H9 (cell line): ENCODE data around the gene SDHAF4. TPM values are rescaled to one million over a fixed set of nuclear protein-coding genes. Genes with fewer than 3 reads are reported as not detected.

ENCODE experiments used
- DNase-seq: peaks from one replicate; pipeline ENCODE4 v3.0.0-alpha.2; 2017
- H2AFZ ChIP-seq: one replicate; pipeline ENCODE4 v1.6.1; 2013; ENCODE audit warnings: mild to moderate bottlenecking, low read length, control low read depth, moderate library complexity
- H2AK5ac ChIP-seq: 2 replicates; pipeline ENCODE4 v1.6.1; 2013; ENCODE audit warnings: low read length, control low read depth, mixed read lengths; ENCODE audit not compliant: insufficient read length
- H2BK120ac ChIP-seq: one replicate; pipeline ENCODE4 v1.6.1; 2013; ENCODE audit warnings: low read depth, mild to moderate bottlenecking, low read length, control low read depth, inconsistent platforms; ENCODE audit not compliant: poor library complexity, severe bottlenecking
- H2BK12ac ChIP-seq: 2 replicates; pipeline ENCODE4 v1.6.1; 2013; ENCODE audit warnings: low read length, control low read depth, mixed read lengths, low read depth; ENCODE audit not compliant: insufficient read length
- H2BK15ac ChIP-seq: 2 replicates; pipeline ENCODE4 v1.6.1; 2013; ENCODE audit warnings: low read depth, low read length, control low read depth
- H2BK20ac ChIP-seq: one replicate; pipeline ENCODE4 v1.6.1; 2013; ENCODE audit warnings: low read depth, mild to moderate bottlenecking, low read length, control low read depth, inconsistent platforms; ENCODE audit not compliant: poor library complexity, severe bottlenecking
- H2BK5ac ChIP-seq: 2 replicates; pipeline ENCODE4 v1.6.1; 2013; ENCODE audit warnings: low read length, control low read depth, mixed read lengths; ENCODE audit not compliant: insufficient read length
- H3K14ac ChIP-seq: 2 replicates; pipeline ENCODE4 v1.6.1; 2013; ENCODE audit warnings: low read length, control low read depth; ENCODE audit not compliant: insufficient read depth
- H3K18ac ChIP-seq: 2 replicates; pipeline ENCODE4 v1.6.1; 2013; ENCODE audit warnings: low read depth, mild to moderate bottlenecking, mixed read lengths, low read length, control low read depth; ENCODE audit not compliant: insufficient read length
- H3K23ac ChIP-seq: 2 replicates; pipeline ENCODE4 v1.6.1; 2013; ENCODE audit warnings: low read length, control low read depth, mixed read lengths, low read depth; ENCODE audit not compliant: insufficient read length
- H3K23me2 ChIP-seq: 2 replicates; pipeline ENCODE4 v1.6.1; 2013; ENCODE audit warnings: low read depth, mild to moderate bottlenecking, mixed read lengths, low read length, control low read depth; ENCODE audit not compliant: insufficient read length, poor library complexity, severe bottlenecking
- H3K27ac ChIP-seq: 2 replicates; pipeline ENCODE4 v1.5.1; 2013; ENCODE audit warnings: low read length, control low read depth, mixed read lengths, low read depth; ENCODE audit not compliant: insufficient read length
- H3K27me3 ChIP-seq: 2 replicates; pipeline ENCODE4 v1.6.1; 2013; ENCODE audit warnings: low read length, control low read depth, inconsistent platforms; ENCODE audit not compliant: insufficient read depth
- H3K4ac ChIP-seq: 2 replicates; pipeline ENCODE4 v1.6.1; 2013; ENCODE audit warnings: low read depth, mild to moderate bottlenecking, control low read depth, inconsistent platforms, low read length, moderate library complexity
- H3K4me1 ChIP-seq: 2 replicates; pipeline ENCODE4 v1.6.1; 2013; ENCODE audit warnings: low read length, control low read depth, inconsistent platforms; ENCODE audit not compliant: insufficient read depth
- H3K4me2 ChIP-seq: 2 replicates; pipeline ENCODE4 v1.6.1; 2013; ENCODE audit warnings: low read length, control low read depth, mixed read lengths; ENCODE audit not compliant: insufficient read length, insufficient read depth
- H3K56ac ChIP-seq: 2 replicates; pipeline ENCODE4 v1.6.1; 2013; ENCODE audit warnings: low read depth, mild to moderate bottlenecking, mixed read lengths, low read length, control low read depth; ENCODE audit not compliant: insufficient read length
- H3K79me1 ChIP-seq: 2 replicates; pipeline ENCODE4 v1.6.1; 2013; ENCODE audit warnings: low read depth, mild to moderate bottlenecking, moderate library complexity, low read length, control low read depth, inconsistent platforms; ENCODE audit not compliant: insufficient read depth, poor library complexity, severe bottlenecking
- H3K79me2 ChIP-seq: 2 replicates; pipeline ENCODE4 v1.6.1; 2013; ENCODE audit warnings: low read length, control low read depth, inconsistent platforms; ENCODE audit not compliant: insufficient read depth
- H3K9ac ChIP-seq: 2 replicates; pipeline ENCODE4 v1.6.1; 2013; ENCODE audit warnings: low read length, control low read depth, mixed read lengths; ENCODE audit not compliant: insufficient read length; ENCODE audit errors: extremely low read depth
- H3K9me3 ChIP-seq: one replicate; pipeline ENCODE4 v1.6.1; 2013; ENCODE audit warnings: low read depth, low read length, inconsistent platforms; ENCODE audit not compliant: control insufficient read depth
- H3T11ph ChIP-seq: one replicate; pipeline ENCODE4 v1.6.1; 2013; ENCODE audit warnings: mild to moderate bottlenecking, low read length, control low read depth, inconsistent platforms
- H4K20me1 ChIP-seq: one replicate; pipeline ENCODE4 v1.6.1; 2013; ENCODE audit not compliant: control insufficient read depth, insufficient read length, insufficient read depth
- H4K5ac ChIP-seq: 2 replicates; pipeline ENCODE4 v1.6.1; 2013; ENCODE audit warnings: low read depth, mild to moderate bottlenecking, mixed read lengths, low read length, control low read depth; ENCODE audit not compliant: insufficient read length
- H4K8ac ChIP-seq: replicated peaks from 2 replicates; pipeline ENCODE4 v1.6.1; 2013; ENCODE audit warnings: low read length, control low read depth, mixed read lengths, low read depth; ENCODE audit not compliant: insufficient read length
- H4K91ac ChIP-seq: 2 replicates; pipeline ENCODE4 v1.6.1; 2013; ENCODE audit warnings: low read depth, mild to moderate bottlenecking, moderate library complexity, mixed read lengths, low read length, control low read depth; ENCODE audit not compliant: insufficient read length
- H3K27ac Mint-ChIP-seq, 3 experiments: 2 replicates in 2 of 3; 3 replicates in 1 of 3; pipeline ENCODE4 v1.8.0; 2020 to 2021; ENCODE audit warnings: mixed read lengths in 3 of 3, mild to moderate bottlenecking in 1 of 3, moderate library complexity in 1 of 3
- H3K27me3 Mint-ChIP-seq: 2 replicates; pipeline ENCODE4 v1.8.0; 2021; ENCODE audit warnings: low read depth, mild to moderate bottlenecking, moderate library complexity, mixed read lengths
- H3K36me3 Mint-ChIP-seq, 3 experiments: 2 replicates in 2 of 3; 3 replicates in 1 of 3; pipeline ENCODE4 v1.8.0; 2020 to 2021; ENCODE audit warnings: low read depth in 3 of 3, mixed read lengths in 3 of 3; ENCODE audit not compliant: insufficient read depth in 1 of 3
- H3K4me1 Mint-ChIP-seq, 2 experiments: 2 replicates each; pipeline ENCODE4 v1.8.0; 2020; ENCODE audit warnings: mixed read lengths in 2 of 2
- H3K4me3 Mint-ChIP-seq, 2 experiments: 2 replicates in 1 of 2; 3 replicates in 1 of 2; pipeline ENCODE4 v1.8.0; 2020 to 2021; ENCODE audit warnings: mild to moderate bottlenecking in 2 of 2, mixed read lengths in 2 of 2, moderate library complexity in 1 of 2
- H3K9me3 Mint-ChIP-seq, 2 experiments: 2 replicates in 1 of 2; 3 replicates in 1 of 2; pipeline ENCODE4 v1.8.0; 2020; ENCODE audit warnings: mild to moderate bottlenecking in 2 of 2, mixed read lengths in 2 of 2, moderate library complexity in 1 of 2
- CTCF ChIP-seq: fragments of 200-600 bp; sonication (generic); conservative IDR thresholded peaks from 3 replicates; pipeline ENCODE4 v1.8.0; 2021; ENCODE audit warnings: antibody characterized with exemption, mild to moderate bottlenecking
- WGBS: extraction: QIAGEN DNeasy Blood & Tissue Kit; methylation state at CpG from one replicate; pipeline ENCODE4 v1.1.7; 2013; ENCODE audit warnings: missing lambda C conversion rate, low lambda C conversion rate, mixed read lengths; ENCODE audit not compliant: insufficient read length; ENCODE audit errors: extremely low coverage; 5-methylcytosine and 5-hydroxymethylcytosine counted together
- long read RNA-seq: library from polyadenylated mRNA; unstranded; transcript quantifications from one replicate; pipeline ENCODE4 v2.0.0, GENCODE V29; 2020
- total RNA-seq: library from RNA; stranded (reverse); gene quantifications from 2 replicates; pipeline ENCODE4 v1.2.1, GENCODE V29; 2021

Gene SDHAF4
- 9.2 and 9.9 TPM in 2 replicates for total RNA-seq
- long read RNA-seq, partial matches to known transcripts: 0 of 4 reads
- long read RNA-seq, other reads (novel, unspliced or antisense): 2 of 4 reads

GRCh38 chr6:70566751-70567382, at the start of gene SDHAF4:
SDHAF4 (plus strand) TSS chr6:70566930; CDS start chr6:70566941, 11 bp downstream.
- peak within 1 kb of the TSS; percentile 96 for H3K18ac ChIP-seq
- no peak within 1 kb of the TSS for H4K91ac ChIP-seq
- no peaks in the 10 kb centered on the region for H4K20me1 ChIP-seq
- H2BK20ac ChIP-seq: no peak within 1 kb of the TSS
- H2AK5ac ChIP-seq: no peak within 1 kb of the TSS
- H3K36me3 Mint-ChIP-seq: peaks cover 14 to 34% (median 19%) of the 10 kb centered on the region in 3 experiments
- peak within 1 kb of the TSS; percentile 99 for H3K14ac ChIP-seq
- no peak within 1 kb of the TSS for H2BK5ac ChIP-seq
- H3T11ph ChIP-seq: no peak within 1 kb of the TSS
- H3K27me3 ChIP-seq: no peaks in the 10 kb centered on the region
- H2AFZ ChIP-seq: peak within 1 kb of the TSS; percentile 48
- no peak within 1 kb of the TSS for H2BK12ac ChIP-seq
- H4K5ac ChIP-seq: peak within 1 kb of the TSS; percentile 64
- peak; percentile 94 for DNase-seq
- peaks cover 3% of the 10 kb centered on the region for H3K4me1 ChIP-seq
- no CpG with 5 or more reads among the region's 49 CpGs for WGBS
- no peak within 1 kb of the TSS for H2BK15ac ChIP-seq
- H3K4me3 Mint-ChIP-seq: peak within 1 kb of the TSS; percentile 77 to 88
- H3K9me3 Mint-ChIP-seq: peaks cover 0 to 6% of the 10 kb centered on the region in 2 experiments; a peak in 2 of 5 replicates
- no peak within 1 kb of the TSS for H3K23ac ChIP-seq
- no peak within 1 kb of the TSS for H3K4ac ChIP-seq
- peak within 1 kb of the TSS; percentile 83 for H3K4me2 ChIP-seq
- H3K4me1 Mint-ChIP-seq: peaks cover 15 to 18% of the 10 kb centered on the region in 2 experiments
- H3K56ac ChIP-seq: no peak within 1 kb of the TSS
- no peaks in the 10 kb centered on the region for H3K9me3 ChIP-seq
- H3K27ac Mint-ChIP-seq: peak within 1 kb of the TSS; percentile 58 to 86 (median 75); a peak in 3 of 7 replicates
- H4K8ac ChIP-seq: peak within 1 kb of the TSS; percentile 23
- TF ChIP-seq CTCF: no peak
- peak within 1 kb of the TSS; percentile 93 for H3K9ac ChIP-seq
- H3K23me2 ChIP-seq: no peaks in the 10 kb centered on the region
- H3K27me3 Mint-ChIP-seq: peaks cover 8% of the 10 kb centered on the region
- H2BK120ac ChIP-seq: no peak within 1 kb of the TSS
- H3K27ac ChIP-seq: no peak within 1 kb of the TSS
- H3K79me2 ChIP-seq: no peaks in the 10 kb centered on the region
- no peaks in the 10 kb centered on the region for H3K79me1 ChIP-seq
